Left lobe of liver (tissue), 2 donors: ENCODE results near the gene TENT5C. TPM values are rescaled to one million over a fixed set of nuclear protein-coding genes. Genes with fewer than 3 reads are reported as not detected.

Source experiments
- ATAC-seq: fragments of 200-7000 bp; cut with Tn5 transposase; one replicate; pipeline ENCODE4 v1.9.1; 2020; ENCODE audit warnings: mild to moderate bottlenecking, moderate library complexity
- DNase-seq: peaks from one replicate; pipeline ENCODE4 v3.0.0-alpha.2; 2020; ENCODE audit warnings: low spot score
- total RNA-seq: library from RNA; stranded (reverse); gene quantifications from one replicate; pipeline ENCODE4 v1.2.1, GENCODE V29; 2021
- donor health status: DM: no; HTN: no; CAD: no; lungs with moderate emphysema.
- donor health status: DM: no; HTN: yes; CAD: no.

The TENT5C gene
- total RNA-seq, 1 donor from 2014 or later = 2.4 TPM

GRCh38 chr1:117571496-117571895 lies 34.4 kb upstream of the TENT5C start:
- DNase-seq (peak; percentile 18), ATAC-seq (no peak)

DNA sequence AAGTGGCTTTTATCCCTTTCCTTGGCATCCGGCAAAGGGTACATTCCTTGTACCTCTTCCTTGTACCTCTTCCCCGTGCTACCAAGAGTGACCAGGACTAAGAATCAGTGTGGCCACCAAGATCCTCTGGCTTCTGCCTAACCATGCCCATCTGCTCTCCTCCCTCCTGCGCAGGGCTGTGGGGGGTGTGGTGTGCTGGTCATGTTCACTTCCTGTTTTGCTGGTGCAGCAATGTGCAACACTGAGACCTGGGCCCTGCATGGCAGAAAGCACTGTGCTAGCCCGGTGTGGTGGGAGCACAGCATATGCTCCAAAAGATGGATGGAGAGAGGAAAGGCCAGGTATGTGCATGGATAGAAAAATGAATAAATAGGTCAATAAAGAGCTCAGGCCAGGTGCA lies 33.3 kb upstream of the TENT5C start:
- ATAC-seq (peak; percentile 24), DNase-seq (peak; percentile 30)

GRCh38 chr1:117573386-117574023 lies 32.3 kb upstream of the TENT5C start:
- ATAC-seq (no peak), DNase-seq (peak; percentile 5)

- DNase-seq = peak; percentile 26
Measured at GRCh38 chr1:117574161-117574835, 31.6 kb upstream of the TENT5C start.

GRCh38 chr1:117575586-117576225 lies 30.1 kb upstream of the TENT5C start:
- ATAC-seq = no peak
- DNase-seq = peak; percentile 38

More at GRCh38 chr1:117574161-117574835, 31.6 kb upstream of the TENT5C start:
- no peak for ATAC-seq

DNA sequence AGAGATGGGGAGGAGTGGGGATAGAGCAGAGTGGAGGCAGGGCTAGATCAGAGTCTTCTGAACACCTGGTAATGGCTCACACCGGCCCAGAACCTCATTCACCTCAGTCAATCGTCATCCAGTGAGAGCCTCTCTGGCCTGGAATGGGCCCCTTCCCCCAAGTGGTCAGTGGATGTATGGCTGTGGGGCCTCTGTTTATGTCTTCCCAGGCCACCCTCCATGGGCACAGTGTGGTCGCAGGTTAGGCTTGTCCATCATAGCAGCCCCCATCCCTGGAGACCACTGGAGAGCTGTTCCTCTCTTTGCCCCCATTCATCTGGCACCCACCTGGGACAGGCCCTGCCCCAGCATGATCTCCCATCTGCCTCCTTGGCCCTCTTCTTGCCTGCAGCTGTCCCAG lies 29.6 kb upstream of the TENT5C start:
- DNase-seq (peak; percentile 36), ATAC-seq (no peak)

DNA sequence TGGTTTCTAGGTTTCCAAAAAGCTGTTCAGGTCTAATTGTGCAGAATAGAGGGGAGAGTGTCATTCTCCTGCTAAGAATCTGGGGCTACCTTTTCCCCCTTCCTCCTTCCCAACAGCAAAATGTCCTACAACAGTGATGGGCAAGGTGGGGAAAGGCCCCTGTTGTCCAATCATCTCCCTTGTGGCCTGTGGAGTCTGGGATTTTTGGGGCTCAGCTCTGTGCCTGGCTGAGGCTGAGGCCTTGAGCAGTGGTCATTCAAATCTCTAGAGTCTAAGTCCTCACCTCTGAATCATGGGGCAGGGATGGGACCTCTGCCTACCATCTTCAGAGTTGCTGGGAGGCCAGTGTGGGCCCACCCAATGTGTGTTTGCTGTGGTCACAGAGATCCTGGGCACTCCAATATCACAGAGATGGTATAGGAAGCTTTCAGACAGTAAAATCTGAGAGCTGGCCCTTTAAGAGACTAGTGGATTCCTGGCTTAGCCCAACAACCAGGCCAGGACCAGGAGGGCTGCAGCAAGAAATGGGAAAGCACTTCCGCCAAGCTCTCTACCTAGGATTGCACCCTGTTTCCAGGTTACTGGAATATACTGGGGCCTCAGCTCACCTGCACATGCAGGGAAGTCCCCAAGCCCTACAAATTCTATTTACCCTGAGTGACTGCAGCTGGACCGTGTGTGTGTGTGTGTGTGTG lies 28.5 kb upstream of the TENT5C start:
- DNase-seq (peak; percentile 6), ATAC-seq (no peak)

GRCh38 chr1:117578466-117578865 lies 27.4 kb upstream of the TENT5C start:
- ATAC-seq = no peak
- no peak for DNase-seq

- DNase-seq (peak; percentile 30), ATAC-seq (no peak)
Measured at GRCh38 chr1:117579221-117579906, 26.5 kb upstream of the TENT5C start.

DNA sequence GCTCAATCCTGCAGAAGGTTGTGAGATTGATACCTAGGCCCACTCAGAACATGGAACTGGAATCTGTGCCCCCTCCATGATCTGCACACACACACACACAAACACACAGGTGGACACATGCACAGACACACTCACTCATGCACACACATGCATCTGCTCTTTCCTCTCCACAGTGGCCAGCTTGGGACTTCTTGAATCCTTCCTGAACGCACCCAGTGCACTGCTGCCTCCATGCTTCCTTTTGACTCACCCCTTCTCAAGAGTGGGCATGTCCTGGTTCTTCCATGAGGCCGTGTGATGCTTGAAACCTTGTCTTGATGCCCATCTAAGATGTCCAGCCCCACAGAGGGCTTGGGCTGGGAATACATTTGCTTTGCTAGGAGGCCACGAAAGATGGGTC lies 25.4 kb upstream of the TENT5C start:
- no peak for ATAC-seq
- DNase-seq = no peak

DNA sequence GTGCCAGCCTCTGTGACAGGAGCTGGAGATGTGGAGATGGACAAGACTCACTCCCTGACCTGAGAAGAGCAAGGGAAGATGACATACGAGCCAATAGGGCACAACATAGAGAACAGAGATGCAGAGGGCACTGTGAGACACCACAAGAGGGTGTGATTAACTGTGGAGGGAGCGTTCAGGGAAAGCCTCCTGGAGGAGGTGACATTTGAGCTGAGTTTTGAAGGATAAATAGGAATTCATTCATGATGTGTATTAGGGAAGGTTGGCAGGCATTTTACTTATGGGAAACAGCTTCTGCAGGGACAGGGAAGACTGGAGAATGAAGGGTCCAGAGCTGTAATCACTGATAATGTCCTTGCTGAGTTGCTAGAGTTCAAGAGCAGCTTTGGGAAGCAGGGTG lies 25.0 kb upstream of the TENT5C start:
- ATAC-seq (no peak), DNase-seq (no peak)

DNA sequence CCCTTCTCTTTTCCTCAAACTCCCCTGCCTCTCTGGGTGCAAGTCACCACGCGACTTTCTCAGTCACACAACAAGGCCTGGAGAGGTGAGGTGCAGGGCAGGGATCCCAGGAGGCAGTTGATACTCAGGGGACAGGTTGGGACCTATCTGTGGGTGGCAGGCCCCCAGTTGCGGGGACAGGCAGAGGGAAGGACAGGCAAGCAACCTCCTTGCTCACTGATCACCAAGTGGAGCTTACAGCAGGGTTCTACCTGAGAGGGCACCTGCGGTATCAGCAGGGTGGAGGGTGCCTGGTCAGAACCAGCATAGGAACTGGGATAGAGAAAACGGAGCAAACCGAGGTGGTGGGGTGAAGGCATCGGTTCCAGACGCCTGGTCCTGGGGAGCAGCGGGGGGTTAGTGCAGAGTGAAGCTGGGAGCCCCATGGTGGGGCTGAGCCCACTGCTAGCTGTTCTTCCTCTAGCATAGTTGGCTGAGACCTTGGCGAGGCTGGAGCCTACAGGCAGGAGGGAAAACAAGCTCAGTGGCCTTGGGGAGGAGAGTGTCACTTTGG lies 24.4 kb upstream of the TENT5C start:
- DNase-seq (no peak), ATAC-seq (no peak)

GRCh38 chr1:117582451-117582850 lies 23.4 kb upstream of the TENT5C start:
- DNase-seq = no peak
- ATAC-seq = peak; percentile 51

DNA sequence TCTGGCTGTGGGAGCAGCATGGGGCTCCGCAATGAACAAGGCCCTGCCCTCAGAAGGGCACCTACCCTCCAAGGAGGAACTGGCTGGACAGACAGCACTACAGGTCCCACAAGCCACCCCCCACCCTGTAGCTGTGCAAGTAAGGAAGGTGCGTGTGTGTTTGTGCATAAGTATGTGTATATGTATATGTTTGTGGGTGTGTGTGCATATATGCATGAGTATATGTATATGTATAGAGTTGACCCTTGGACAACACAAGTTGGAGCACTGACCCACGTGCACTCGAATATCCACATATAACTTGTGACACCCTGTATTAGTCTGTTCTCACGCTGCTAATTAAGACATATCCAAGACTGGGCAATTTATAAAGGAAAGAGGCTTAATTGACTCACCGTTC lies 22.6 kb upstream of the TENT5C start:
- no peak for ATAC-seq
- no peak for DNase-seq

DNA sequence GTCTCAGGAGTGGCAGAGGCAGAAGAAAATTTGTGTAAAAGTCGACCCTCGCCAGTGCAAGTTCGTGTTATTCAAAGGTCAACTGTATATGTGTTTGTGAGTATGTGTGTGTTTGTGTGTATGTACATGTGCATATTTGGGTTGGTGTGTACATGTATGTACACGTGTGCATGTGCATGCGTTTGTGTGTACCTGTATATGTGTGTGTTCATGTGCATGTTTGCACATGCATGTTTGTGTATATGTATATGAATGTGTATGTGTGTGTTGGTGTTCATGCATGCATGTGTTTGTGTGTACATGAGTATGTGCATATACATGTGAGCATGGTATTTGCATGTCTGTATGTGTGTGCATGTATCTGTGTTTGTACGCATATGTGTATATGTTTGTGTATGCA lies 21.7 kb upstream of the TENT5C start:
- no peak for ATAC-seq
- DNase-seq = no peak

GRCh38 chr1:117585086-117585485 lies 20.8 kb upstream of the TENT5C start:
- DNase-seq = no peak

GRCh38 chr1:117586337-117586736 lies 19.5 kb upstream of the TENT5C start:
- no peak for ATAC-seq
- no peak for DNase-seq

More at GRCh38 chr1:117585086-117585485, 20.8 kb upstream of the TENT5C start:
- no peak for ATAC-seq

DNA sequence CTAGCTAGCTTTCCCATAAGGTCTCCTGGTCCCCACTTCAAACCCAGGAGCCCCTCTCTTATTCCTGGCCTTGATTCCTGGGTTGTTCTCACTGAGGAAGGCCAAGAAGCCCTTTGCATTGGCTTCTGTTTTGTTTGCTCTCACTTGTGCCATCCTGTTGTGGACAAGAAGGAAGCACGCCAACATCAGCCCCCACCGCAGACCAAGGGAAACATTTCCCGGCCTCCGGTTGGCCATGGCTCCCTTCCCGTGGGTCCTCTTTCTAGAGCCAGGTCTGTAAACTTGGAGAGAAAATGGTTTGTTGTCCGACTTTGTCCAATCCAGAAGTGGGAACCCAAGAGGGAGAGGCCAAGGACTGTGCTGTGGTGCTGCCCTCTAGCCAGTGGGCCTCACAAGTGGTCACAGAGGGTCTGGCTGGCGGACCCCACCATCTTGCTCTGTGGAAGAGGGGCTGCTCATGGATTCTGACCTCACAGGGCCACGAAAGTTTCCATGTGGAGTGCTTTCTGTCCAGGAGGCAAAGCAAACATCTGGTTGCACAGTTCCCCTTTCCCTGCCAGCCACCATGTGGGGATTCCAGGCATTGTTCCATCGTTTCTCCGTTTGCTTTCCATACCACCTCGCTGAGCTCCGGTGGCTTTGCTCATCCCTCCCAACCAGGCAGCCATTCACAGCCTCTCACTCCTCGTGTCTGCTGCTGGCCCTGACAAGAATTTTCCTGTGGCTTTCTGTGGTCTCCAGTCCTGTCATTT lies 18.9 kb upstream of the TENT5C start:
- peak; percentile 82 for DNase-seq
- peak; percentile 80 for ATAC-seq

DNA sequence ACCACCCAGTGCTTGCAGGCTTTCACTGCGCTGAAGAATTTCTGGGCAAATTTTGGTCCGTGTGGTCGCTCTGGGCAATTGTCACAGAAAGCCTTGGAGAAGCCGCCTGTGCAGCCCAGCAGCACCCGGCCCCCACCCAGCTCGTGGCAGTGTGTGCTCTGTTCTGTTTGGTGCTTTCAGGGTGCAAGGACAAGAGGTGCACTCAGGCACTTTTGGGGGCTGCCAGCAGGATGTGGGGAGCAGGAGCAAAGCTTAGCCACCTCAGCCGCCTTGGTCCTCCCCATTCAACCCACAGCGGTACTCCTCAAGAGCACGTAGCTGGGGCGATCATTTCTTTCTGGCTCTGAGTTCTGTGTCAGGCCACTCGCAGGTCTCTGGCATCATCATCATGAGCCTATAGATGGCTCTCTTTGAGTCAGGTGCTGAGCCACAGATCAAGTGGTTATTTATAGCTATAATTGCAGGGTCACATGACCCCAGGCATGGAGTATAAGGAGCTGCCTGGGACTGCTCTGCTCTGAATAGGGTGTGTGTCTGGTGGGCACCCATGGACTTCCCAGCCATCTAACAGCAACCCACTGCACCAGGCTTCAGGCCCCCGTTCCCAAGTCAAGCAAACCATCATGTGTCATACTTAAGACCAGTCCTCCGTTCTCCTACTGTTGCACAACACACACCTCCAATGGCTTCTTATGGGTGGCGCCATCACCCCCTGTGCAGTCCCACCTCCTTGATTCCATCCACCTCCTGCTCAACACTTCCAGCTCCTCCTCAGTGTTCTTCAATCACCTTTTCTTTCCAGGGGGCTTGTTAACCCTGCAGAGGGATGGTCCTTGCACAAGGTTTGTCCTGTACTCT lies 18.1 kb upstream of the TENT5C start:
- ATAC-seq = no peak
- no peak for DNase-seq
